DMS79 treated with DMSO at 0.1 percent for 48 hours (cell line): Measurements from ENCODE around the gene TRIM24.
A peak's percentile ranks its signal among the peaks of the same experiment; 100 is the strongest.
"Not testable (repeated sequence)": the region's sequence is repeated elsewhere in the genome, so short reads cannot be mapped to it uniquely, and the experiment has no call there.

Experiments
- DNase-seq: peaks from one replicate; lab custom pipeline; 2025; lab: John Stamatoyannopoulos, UW

The TRIM24 gene

GRCh38 chr7:138460176-138460648 lies at the start of gene TRIM24:
Gene TRIM24, plus strand, starts transcription at chr7:138460259. Its CDS starts 290 bp downstream, at chr7:138460549.
- peak; percentile 98 for DNase-seq

- DNase-seq = not testable (repeated sequence)
These were observed 48.0 kb upstream of the TRIM24 start for GRCh38 chr7:138412077-138412476.

- DNase-seq = not testable (repeated sequence)
These were observed 47.1 kb upstream of the TRIM24 start for GRCh38 chr7:138412921-138413320.

- DNase-seq = no peak
These were observed 42.9 kb upstream of the TRIM24 start for GRCh38 chr7:138417078-138417700.

- no peak for DNase-seq
These were observed 42.3 kb upstream of the TRIM24 start for GRCh38 chr7:138417764-138418163.

GRCh38 chr7:138418403-138418802 lies 41.7 kb upstream of the TRIM24 start:
- not testable (repeated sequence) for DNase-seq

- DNase-seq = no peak
These were observed 35.0 kb upstream of the TRIM24 start for GRCh38 chr7:138425026-138425425.

GRCh38 chr7:138429577-138430250 lies 30.3 kb upstream of the TRIM24 start:
- no peak for DNase-seq

GRCh38 chr7:138431517-138431916 lies 28.5 kb upstream of the TRIM24 start:
- DNase-seq = no peak

GRCh38 chr7:138433583-138434443 lies 26.2 kb upstream of the TRIM24 start:
- DNase-seq = no peak

- DNase-seq = no peak
These were observed 25.5 kb upstream of the TRIM24 start for GRCh38 chr7:138434597-138435019.

GRCh38 chr7:138435231-138435919 lies 24.7 kb upstream of the TRIM24 start:
- DNase-seq = no peak

- DNase-seq = no peak
These were observed 23.7 kb upstream of the TRIM24 start for GRCh38 chr7:138436388-138436787.

GRCh38 chr7:138440460-138440859 lies 19.6 kb upstream of the TRIM24 start:
- DNase-seq = no peak

GRCh38 chr7:138442822-138443221 lies 17.2 kb upstream of the TRIM24 start:
- no peak for DNase-seq

GRCh38 chr7:138449580-138449979 lies 10.5 kb upstream of the TRIM24 start:
- no peak for DNase-seq

GRCh38 chr7:138455609-138456008 lies 4.5 kb upstream of the TRIM24 start:
- no peak for DNase-seq

- no peak for DNase-seq
These were observed 3.8 kb upstream of the TRIM24 start for GRCh38 chr7:138456220-138456619.

GRCh38 chr7:138458576-138459412 lies 1.3 kb upstream of the TRIM24 start:
- DNase-seq = no peak

- DNase-seq = peak; percentile 98
These were observed 465 bp upstream of the TRIM24 start for GRCh38 chr7:138459413-138460175.
